Tibial nerve (tissue), 4 donors: ENCODE data around the gene DUS1L.

Experiments
- EP300 ChIP-seq, 2 donors: sonication (generic); formaldehyde crosslinking; IDR thresholded peaks; one replicate each; pipeline ENCODE4 v1.6.1; 2017; ENCODE audit warnings: antibody characterized with exemption in 2 of 2, mild to moderate bottlenecking in 1 of 2
- POLR2A ChIP-seq, 2 donors: fragments of 450-650 bp; IDR thresholded peaks; one replicate each; pipeline ENCODE4 v1.6.1; 2017; ENCODE audit warnings: antibody characterized with exemption in 2 of 2, mild to moderate bottlenecking in 2 of 2, moderate library complexity in 2 of 2
- TF ChIP-seq, protein P1 (sequence below), 5 experiments: fragments of 200-600 bp in 3 of 5; fragments of 450-650 bp in 2 of 5; sonication (generic) in 3 of 5; IDR thresholded peaks; one replicate each; pipeline ENCODE4 v1.5.1; 2016 to 2019; ENCODE audit warnings: antibody characterized with exemption in 5 of 5, mild to moderate bottlenecking in 3 of 5, moderate library complexity in 2 of 5

DNA sequence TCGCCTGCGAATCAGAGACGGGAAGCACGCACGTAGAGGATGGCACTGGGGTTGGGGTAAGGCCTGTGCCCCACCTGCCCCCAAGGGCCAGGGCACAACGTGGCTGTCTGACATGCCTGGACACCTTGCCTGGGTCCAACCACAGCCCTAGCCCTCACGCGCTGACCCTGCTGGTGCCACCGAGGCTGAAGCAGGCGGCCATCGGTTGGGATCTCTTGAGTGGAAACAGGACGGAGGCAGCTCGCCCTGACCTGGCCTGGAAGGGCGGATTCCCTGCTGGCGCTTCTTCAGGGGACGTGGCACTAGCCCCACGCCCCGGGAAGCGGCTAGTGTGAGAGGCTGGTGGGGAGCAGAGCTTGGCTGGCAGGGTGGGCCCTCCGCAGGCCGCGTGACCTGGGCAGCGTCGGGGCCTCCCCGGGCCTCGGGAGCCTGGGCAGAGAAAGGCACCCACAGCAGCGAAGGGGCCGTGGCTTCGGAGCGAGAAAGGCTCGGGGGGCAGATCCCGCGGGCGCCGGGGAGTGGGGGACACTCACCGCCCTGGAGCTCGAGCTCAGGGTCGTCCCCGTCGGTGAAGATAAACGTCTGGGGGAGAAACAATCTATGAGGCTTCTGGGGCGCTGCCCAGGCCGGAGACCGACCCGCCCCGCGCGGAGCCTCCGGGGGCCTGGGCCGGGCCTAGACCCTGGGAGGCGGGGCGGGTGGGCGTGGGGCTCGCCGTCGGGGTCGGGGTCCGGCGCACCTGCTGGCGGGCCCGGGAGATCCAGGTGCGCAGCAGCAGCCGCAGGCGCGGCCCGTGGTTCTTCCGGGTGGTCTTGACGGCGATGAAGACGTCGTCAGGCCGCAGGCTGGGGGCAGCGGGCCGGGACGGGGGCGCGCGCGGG is 14.6 kb downstream of the DUS1L start:
- TF ChIP-seq, protein P1, sequence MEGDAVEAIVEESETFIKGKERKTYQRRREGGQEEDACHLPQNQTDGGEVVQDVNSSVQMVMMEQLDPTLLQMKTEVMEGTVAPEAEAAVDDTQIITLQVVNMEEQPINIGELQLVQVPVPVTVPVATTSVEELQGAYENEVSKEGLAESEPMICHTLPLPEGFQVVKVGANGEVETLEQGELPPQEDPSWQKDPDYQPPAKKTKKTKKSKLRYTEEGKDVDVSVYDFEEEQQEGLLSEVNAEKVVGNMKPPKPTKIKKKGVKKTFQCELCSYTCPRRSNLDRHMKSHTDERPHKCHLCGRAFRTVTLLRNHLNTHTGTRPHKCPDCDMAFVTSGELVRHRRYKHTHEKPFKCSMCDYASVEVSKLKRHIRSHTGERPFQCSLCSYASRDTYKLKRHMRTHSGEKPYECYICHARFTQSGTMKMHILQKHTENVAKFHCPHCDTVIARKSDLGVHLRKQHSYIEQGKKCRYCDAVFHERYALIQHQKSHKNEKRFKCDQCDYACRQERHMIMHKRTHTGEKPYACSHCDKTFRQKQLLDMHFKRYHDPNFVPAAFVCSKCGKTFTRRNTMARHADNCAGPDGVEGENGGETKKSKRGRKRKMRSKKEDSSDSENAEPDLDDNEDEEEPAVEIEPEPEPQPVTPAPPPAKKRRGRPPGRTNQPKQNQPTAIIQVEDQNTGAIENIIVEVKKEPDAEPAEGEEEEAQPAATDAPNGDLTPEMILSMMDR (IDR thresholded peaks at IDR 0.05): no peak
- TF ChIP-seq POLR2A (IDR thresholded peaks at IDR 0.05): no peak
- no peak for TF ChIP-seq EP300 (IDR thresholded peaks at IDR 0.05)
